NK-92 (cell line): ENCODE results near the gene LMBR1.

ENCODE experiments used
- DNase-seq: peaks from one replicate; lab custom pipeline; 2025; ENCODE audit not compliant: unreplicated experiment; lab: John Stamatoyannopoulos, UW

Gene LMBR1

GRCh38 chr7:156764016-156764669 is 128.8 kb downstream of the LMBR1 start:
- no peak for DNase-seq

GRCh38 chr7:156759579-156760202 is 133.3 kb downstream of the LMBR1 start:
- DNase-seq = no peak

GRCh38 chr7:156759143-156759542 is 133.8 kb downstream of the LMBR1 start:
- DNase-seq = no peak

GRCh38 chr7:156754201-156754600 is 138.8 kb downstream of the LMBR1 start:
- no peak for DNase-seq

GRCh38 chr7:156753630-156754029 is 139.4 kb downstream of the LMBR1 start:
- DNase-seq = no peak

GRCh38 chr7:156753229-156753560 is 139.8 kb downstream of the LMBR1 start:
- no peak for DNase-seq

- DNase-seq = no peak
Observed at GRCh38 chr7:156752367-156753228, 140.4 kb downstream of the LMBR1 start.

- DNase-seq = no peak
Observed at GRCh38 chr7:156751319-156751718, 141.7 kb downstream of the LMBR1 start.

- no peak for DNase-seq
Observed at GRCh38 chr7:156747718-156748117, 145.3 kb downstream of the LMBR1 start.

GRCh38 chr7:156746891-156747290 is 146.1 kb downstream of the LMBR1 start:
- DNase-seq = no peak

GRCh38 chr7:156739596-156739995 is 153.4 kb downstream of the LMBR1 start:
- DNase-seq = no peak

GRCh38 chr7:156735851-156736250 is 157.1 kb downstream of the LMBR1 start:
- no peak for DNase-seq

- DNase-seq = no peak
Observed at GRCh38 chr7:156733638-156734037, 159.3 kb downstream of the LMBR1 start.

- no peak for DNase-seq
Observed at GRCh38 chr7:156732091-156732625, 160.8 kb downstream of the LMBR1 start.

- DNase-seq = no peak
Observed at GRCh38 chr7:156731651-156732050, 161.3 kb downstream of the LMBR1 start.

GRCh38 chr7:156725936-156726335 is 167.0 kb downstream of the LMBR1 start:
- no peak for DNase-seq

GRCh38 chr7:156725073-156725472 is 167.9 kb downstream of the LMBR1 start:
- no peak for DNase-seq

- no peak for DNase-seq
Observed at GRCh38 chr7:156722043-156722826, 170.7 kb downstream of the LMBR1 start.

- DNase-seq = no peak
Observed at GRCh38 chr7:156703773-156704482, 189.1 kb downstream of the LMBR1 start.

- DNase-seq = no peak
Observed at GRCh38 chr7:156703209-156703608, 189.8 kb downstream of the LMBR1 start.
